Gastroesophageal sphincter (tissue), 4 donors: ENCODE results near the gene L3MBTL2. TPM values are rescaled to one million over a fixed set of nuclear protein-coding genes. Genes with fewer than 3 reads are reported as not detected.
A peak's percentile ranks its signal among the peaks of the same experiment; 100 is the strongest.

Experiments used
- ATAC-seq: fragments of 150-250 bp; one replicate; pipeline ENCODE4 v1.9.1; 2016; ENCODE audit warnings: mild to moderate bottlenecking, moderate library complexity
- H3K27ac ChIP-seq, 4 donors: fragments of 200-600 bp; sonication (generic) in 3 of 4; 1 replicate in 3 of 4; 2 replicates in 1 of 4; pipeline ENCODE4 v1.5.1; 2016 to 2019
- H3K27me3 ChIP-seq: fragments of 200-600 bp; sonication (generic); one replicate; pipeline ENCODE4 v1.5.1; 2019
- H3K36me3 ChIP-seq, 2 donors: fragments of 200-600 bp; sonication (generic); one replicate each; pipeline ENCODE4 v1.5.1; 2019; ENCODE audit warnings: control low read depth in 1 of 2
- H3K4me1 ChIP-seq, 3 donors: fragments of 200-600 bp; sonication (generic); 1 replicate in 2 of 3; 2 replicates in 1 of 3; pipeline ENCODE4 v1.5.1; 2016 to 2019; ENCODE audit warnings: control low read depth in 2 of 3
- H3K4me3 ChIP-seq, 2 donors: fragments of 200-600 bp; sonication (generic); one replicate each; pipeline ENCODE4 v1.5.1; 2019; ENCODE audit warnings: mild to moderate bottlenecking in 1 of 2, moderate library complexity in 1 of 2
- H3K9me3 ChIP-seq, 3 donors: fragments of 200-600 bp; sonication (generic); one replicate each; pipeline ENCODE4 v1.5.1; 2017 to 2019; ENCODE audit warnings: control low read depth in 2 of 3
- EP300 ChIP-seq: sonication (generic); formaldehyde crosslinking; IDR thresholded peaks from one replicate; pipeline ENCODE4 v1.6.1; 2017; ENCODE audit warnings: antibody characterized with exemption, mild to moderate bottlenecking
- POLR2A ChIP-seq, 2 donors: fragments of 450-650 bp; IDR thresholded peaks; one replicate each; pipeline ENCODE4 v1.6.1; 2017; ENCODE audit warnings: antibody characterized with exemption in 2 of 2, mild to moderate bottlenecking in 2 of 2, moderate library complexity in 1 of 2
- POLR2AphosphoS5 ChIP-seq: sonication (generic); formaldehyde crosslinking; IDR thresholded peaks from one replicate; pipeline ENCODE4 v1.6.1; 2017; ENCODE audit warnings: antibody characterized with exemption
- WGBS, 2 donors: methylation state at CpG; one replicate each; pipeline ENCODE4 v1.1.5; 2018; ENCODE audit warnings: low coverage in 1 of 2; 5-methylcytosine and 5-hydroxymethylcytosine counted together
- total RNA-seq, 4 donors: library from RNA; depleted of rRNA; stranded (reverse); fragments of >200 nt; gene quantifications; one replicate each; pipeline ENCODE4 v1.1.0, GENCODE V29; 2016
- TF ChIP-seq, protein P1 (sequence below), 4 experiments: fragments of 200-600 bp in 2 of 4; fragments of 450-650 bp in 2 of 4; sonication (generic) in 1 of 4; IDR thresholded peaks; one replicate each; pipeline ENCODE4 v1.5.1; 2017 to 2019; ENCODE audit warnings: antibody characterized with exemption in 4 of 4, mild to moderate bottlenecking in 2 of 4, moderate library complexity in 2 of 4

The L3MBTL2 gene
- total RNA-seq, 4 donors from 2014 or later: 11.9 to 27.5 (median 21.6) TPM

DNA sequence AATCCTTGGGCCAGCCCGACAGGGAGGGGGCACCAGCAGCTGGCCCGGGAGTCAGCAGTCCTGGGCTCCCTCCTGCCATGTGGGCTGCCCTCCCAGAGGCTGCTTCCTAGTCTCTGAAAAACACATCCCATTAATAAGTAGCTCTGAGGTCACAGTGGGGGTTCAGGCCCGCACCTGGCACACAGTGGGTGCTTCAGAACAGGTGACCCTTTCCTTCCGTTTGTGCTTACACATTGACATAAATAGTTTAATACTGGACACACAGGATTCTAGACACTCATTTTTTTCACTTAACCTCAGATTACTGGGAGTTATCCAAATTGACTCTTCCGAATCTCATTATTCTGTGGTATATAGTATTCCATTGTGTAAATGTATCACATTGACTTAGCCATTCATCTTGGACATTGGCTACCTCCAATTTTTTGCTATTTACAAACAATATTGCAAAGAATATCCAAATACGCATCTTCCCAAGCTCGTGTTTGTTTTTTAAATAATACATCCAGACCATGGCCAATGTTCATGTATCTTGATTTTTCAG lies 36.1 kb downstream of the L3MBTL2 start:
- ATAC-seq: no peak
- Histone ChIP-seq H3K27ac (peak overlapping the region in 2 of 4 donors; percentile 61 to 67), H3K36me3 (peaks cover 0 to 12% of the 10 kb centered on the region in 2 donors), H3K4me3 (no peak overlapping the region), H3K4me1 (peaks cover 0 to 28% (median 7%) of the 10 kb centered on the region in 3 donors), H3K27me3 (no peaks in the 10 kb centered on the region), H3K9me3 (no peaks in the 10 kb centered on the region)
- TF ChIP-seq, protein P1, sequence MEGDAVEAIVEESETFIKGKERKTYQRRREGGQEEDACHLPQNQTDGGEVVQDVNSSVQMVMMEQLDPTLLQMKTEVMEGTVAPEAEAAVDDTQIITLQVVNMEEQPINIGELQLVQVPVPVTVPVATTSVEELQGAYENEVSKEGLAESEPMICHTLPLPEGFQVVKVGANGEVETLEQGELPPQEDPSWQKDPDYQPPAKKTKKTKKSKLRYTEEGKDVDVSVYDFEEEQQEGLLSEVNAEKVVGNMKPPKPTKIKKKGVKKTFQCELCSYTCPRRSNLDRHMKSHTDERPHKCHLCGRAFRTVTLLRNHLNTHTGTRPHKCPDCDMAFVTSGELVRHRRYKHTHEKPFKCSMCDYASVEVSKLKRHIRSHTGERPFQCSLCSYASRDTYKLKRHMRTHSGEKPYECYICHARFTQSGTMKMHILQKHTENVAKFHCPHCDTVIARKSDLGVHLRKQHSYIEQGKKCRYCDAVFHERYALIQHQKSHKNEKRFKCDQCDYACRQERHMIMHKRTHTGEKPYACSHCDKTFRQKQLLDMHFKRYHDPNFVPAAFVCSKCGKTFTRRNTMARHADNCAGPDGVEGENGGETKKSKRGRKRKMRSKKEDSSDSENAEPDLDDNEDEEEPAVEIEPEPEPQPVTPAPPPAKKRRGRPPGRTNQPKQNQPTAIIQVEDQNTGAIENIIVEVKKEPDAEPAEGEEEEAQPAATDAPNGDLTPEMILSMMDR (IDR thresholded peaks at IDR 0.05): no peak
- TF ChIP-seq POLR2AphosphoS5: no peak
- TF ChIP-seq EP300: no peak
- no peak for TF ChIP-seq POLR2A (IDR thresholded peaks at IDR 0.05)
- WGBS, 2 donors: 98 to 100% methylated on average over 3 to 5 of the region's 7 CpGs

DNA sequence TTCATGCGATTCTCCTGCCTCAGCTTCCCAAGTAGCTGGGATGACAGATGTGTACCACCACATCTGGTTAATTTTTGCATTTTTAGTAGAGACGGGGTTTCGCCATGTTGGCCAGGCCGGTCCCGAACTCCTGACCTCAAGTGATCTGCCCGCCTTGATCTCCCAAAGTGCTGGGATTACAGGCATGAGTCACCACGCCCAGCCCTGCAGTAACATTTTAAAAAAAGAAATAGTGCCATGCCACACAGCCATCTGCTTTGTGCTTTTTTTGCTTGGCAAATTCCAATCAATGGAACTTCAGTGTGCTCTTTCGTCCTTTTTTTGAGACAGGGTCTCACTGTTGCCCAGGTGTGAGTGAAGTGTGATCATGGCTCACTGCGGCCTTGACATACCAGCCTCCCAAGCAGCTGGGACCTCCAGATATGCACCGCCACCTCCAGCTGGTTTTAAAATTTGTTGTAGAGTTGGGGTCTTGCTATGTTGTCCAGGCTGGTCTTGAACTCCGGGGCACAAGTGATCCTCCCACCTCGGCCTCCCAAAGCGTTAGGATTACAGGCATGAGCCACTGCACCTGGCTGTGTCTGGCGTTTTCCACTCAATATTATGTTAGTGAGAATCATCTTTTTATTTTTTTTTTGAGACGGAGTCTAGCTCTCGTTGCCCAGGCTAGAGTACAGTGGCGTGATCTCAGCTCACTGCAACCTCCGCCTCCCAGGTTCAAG lies 37.4 kb downstream of the L3MBTL2 start:
- Histone ChIP-seq H3K36me3 (peaks cover 0 to 26% of the 10 kb centered on the region in 2 donors), H3K4me1 (peaks cover 0 to 15% (median 3%) of the 10 kb centered on the region in 3 donors), H3K27ac (no peak overlapping the region), H3K27me3 (no peaks in the 10 kb centered on the region), H3K9me3 (no peaks in the 10 kb centered on the region), H3K4me3 (no peak overlapping the region)
- ATAC-seq: no peak
- TF ChIP-seq POLR2AphosphoS5 (no peak), EP300 (no peak)
- TF ChIP-seq, protein P1 (IDR thresholded peaks at IDR 0.05): no peak
- WGBS, 2 donors: 84 to 91% methylated on average over 11 to 15 of the region's 18 CpGs

DNA sequence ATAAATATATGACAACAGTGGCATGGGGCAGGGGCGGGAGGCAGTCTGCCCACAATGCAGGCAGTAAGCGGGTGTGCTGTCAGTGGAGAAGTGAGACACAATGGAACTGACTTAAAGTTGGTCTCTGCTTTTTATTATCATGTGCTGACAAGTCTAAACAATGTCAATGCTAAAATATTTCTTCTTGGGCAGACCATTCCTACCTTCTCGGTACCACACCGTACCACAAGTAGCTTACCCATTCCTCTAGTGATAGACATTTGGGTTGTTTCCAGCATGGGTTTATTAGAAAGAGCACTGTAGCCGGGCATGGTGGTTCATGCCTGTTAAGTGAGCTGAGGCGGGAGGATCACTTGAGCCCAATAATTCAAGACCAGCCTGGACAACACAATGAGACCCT lies 38.2 kb downstream of the L3MBTL2 start:
- no peak for ATAC-seq
- Histone ChIP-seq H3K9me3 (no peaks in the 10 kb centered on the region), H3K36me3 (peaks cover 0 to 34% of the 10 kb centered on the region in 2 donors), H3K27ac (no peak overlapping the region), H3K4me1 (peaks cover 0 to 6% (median 0%) of the 10 kb centered on the region in 3 donors), H3K27me3 (no peaks in the 10 kb centered on the region), H3K4me3 (no peak overlapping the region)
- WGBS, 2 donors: 63 to 74% methylated on average over 3 to 4 of the region's 6 CpGs
- TF ChIP-seq, protein P1 (IDR thresholded peaks at IDR 0.05): no peak
- TF ChIP-seq POLR2A (IDR thresholded peaks at IDR 0.05) (no peak), EP300 (no peak), POLR2AphosphoS5 (no peak)

DNA sequence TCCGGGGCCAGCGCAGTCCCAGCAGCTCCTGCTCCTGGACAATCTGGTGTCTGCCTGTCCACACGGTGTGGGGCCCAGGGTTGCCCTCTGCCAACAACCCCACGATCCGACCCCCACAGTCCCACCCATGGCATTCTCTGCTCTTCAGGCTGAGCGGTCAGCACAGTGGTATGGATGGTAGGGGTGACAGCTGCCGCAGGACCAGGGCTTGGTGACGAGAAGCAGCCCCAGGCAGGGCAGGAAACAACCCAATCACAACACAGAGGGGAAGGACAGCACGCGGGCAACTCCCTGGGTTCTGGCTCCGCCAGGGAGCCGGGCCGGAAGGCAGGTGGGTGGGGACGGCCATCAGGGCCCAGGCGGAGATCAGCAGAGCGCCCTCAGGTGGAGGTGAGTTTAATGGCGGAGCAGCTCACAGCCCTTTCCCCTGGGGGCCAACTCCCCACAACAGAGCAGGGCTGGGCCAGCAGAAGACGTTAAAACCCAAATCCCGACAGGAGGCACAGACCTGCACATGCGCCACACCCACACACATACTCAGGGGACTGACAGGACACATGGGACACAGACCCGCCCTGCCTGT lies 40.9 kb downstream of the L3MBTL2 start:
- Histone ChIP-seq H3K36me3 (peaks cover 0 to 60% of the 10 kb centered on the region in 2 donors), H3K27me3 (no peaks in the 10 kb centered on the region), H3K4me1 (no peaks in the 10 kb centered on the region), H3K27ac (no peak overlapping the region), H3K4me3 (no peak overlapping the region), H3K9me3 (no peaks in the 10 kb centered on the region)
- no CpG with 5 or more reads among the region's 21 CpGs for WGBS, 2 donors
- ATAC-seq: no peak
- TF ChIP-seq POLR2A (IDR thresholded peaks at IDR 0.05) (no peak), EP300 (no peak), POLR2AphosphoS5 (no peak)
- TF ChIP-seq, protein P1 (IDR thresholded peaks at IDR 0.05): no peak
